Lower leg skin (tissue), 4 donors: ENCODE data around the gene NEDD4L. TPM values are rescaled to one million over a fixed set of nuclear protein-coding genes. Genes with fewer than 3 reads are reported as not detected.

ENCODE experiments used
- DNase-seq, 2 donors: peaks; one replicate each; pipeline ENCODE4 v3.0.0-alpha.2; 2019; ENCODE audit warnings: low spot score in 2 of 2
- H3K4me3 ChIP-seq: fragments of 200-600 bp; sonication (generic); 2 replicates; pipeline ENCODE4 v1.5.1; 2017; ENCODE audit warnings: mild to moderate bottlenecking, low read depth; ENCODE audit not compliant: poor library complexity, severe bottlenecking
- POLR2A ChIP-seq, 2 donors: fragments of 450-650 bp; IDR thresholded peaks; one replicate each; pipeline ENCODE4 v1.6.1; 2016 to 2017; ENCODE audit warnings: antibody characterized with exemption in 2 of 2, mild to moderate bottlenecking in 1 of 2, moderate library complexity in 1 of 2
- WGBS, 2 donors: methylation state at CpG; one replicate each; pipeline ENCODE4 v1.1.5; 2018; 5-methylcytosine and 5-hydroxymethylcytosine counted together
- intact Hi-C: fragments of 100-400 bp; cut with DNase I; formaldehyde crosslinking; loops from one replicate; pipeline ENCODE4 v1.15.0; 2023; ENCODE audit warnings: low total_unique reads
- total RNA-seq, 4 donors: library from RNA; depleted of rRNA; stranded (reverse); fragments of >200 nt; gene quantifications; one replicate each; pipeline ENCODE4 v1.1.0, GENCODE V29; 2016
- TF ChIP-seq, protein P1 (sequence below), 3 donors: fragments of 450-650 bp; IDR thresholded peaks; one replicate each; pipeline ENCODE4 v1.5.1; 2016; ENCODE audit warnings: antibody characterized with exemption in 3 of 3, mild to moderate bottlenecking in 3 of 3, moderate library complexity in 2 of 3

The NEDD4L gene
- total RNA-seq, 4 donors from 2014 or later, result 22.9 to 127 (median 35.0) TPM

DNA sequence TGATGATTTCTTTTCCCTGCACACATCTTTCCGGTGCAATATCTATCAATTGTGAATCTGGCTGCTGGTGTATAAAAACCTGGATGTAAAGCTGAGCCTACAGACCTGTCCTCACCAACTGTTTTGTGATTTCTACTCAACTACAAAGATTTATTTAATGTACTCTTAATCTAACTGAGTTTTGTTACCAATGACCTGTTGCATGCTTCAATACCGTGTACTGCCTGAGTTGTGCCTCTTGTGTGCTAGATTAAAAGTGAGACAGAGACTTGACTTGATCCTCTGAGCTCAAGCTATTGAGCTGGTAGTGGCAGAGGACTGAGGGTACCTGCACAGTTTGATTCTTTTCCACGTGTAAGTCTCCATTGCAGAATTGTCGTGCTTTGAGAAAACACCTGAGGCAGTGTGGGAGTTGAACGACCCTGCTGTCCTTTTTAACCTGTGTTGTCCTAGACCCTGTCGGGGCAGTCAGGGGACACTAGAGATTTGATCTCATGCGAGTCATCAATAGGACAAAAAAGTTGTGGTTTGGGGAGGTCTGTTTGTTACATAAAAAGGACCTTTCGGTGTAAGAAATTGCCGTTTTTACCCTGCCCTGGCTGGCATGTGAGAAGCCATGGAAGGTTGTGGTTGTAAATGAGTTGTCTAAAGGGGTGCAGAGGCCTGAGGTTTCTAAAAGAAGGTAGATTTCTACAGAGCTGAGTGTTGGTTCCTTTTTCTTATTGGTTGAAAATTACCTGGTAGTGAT, 353.5 kb downstream of the NEDD4L start:
- WGBS, 2 donors, result 94% methylated on average over 9 of the region's 9 CpGs
- TF ChIP-seq, protein P1, sequence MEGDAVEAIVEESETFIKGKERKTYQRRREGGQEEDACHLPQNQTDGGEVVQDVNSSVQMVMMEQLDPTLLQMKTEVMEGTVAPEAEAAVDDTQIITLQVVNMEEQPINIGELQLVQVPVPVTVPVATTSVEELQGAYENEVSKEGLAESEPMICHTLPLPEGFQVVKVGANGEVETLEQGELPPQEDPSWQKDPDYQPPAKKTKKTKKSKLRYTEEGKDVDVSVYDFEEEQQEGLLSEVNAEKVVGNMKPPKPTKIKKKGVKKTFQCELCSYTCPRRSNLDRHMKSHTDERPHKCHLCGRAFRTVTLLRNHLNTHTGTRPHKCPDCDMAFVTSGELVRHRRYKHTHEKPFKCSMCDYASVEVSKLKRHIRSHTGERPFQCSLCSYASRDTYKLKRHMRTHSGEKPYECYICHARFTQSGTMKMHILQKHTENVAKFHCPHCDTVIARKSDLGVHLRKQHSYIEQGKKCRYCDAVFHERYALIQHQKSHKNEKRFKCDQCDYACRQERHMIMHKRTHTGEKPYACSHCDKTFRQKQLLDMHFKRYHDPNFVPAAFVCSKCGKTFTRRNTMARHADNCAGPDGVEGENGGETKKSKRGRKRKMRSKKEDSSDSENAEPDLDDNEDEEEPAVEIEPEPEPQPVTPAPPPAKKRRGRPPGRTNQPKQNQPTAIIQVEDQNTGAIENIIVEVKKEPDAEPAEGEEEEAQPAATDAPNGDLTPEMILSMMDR (IDR thresholded peaks at IDR 0.05), result no peak
- no peak for TF ChIP-seq POLR2A (IDR thresholded peaks at IDR 0.05)
- intact Hi-C loops, result no loop called here
- no peak overlapping the region for H3K4me3 ChIP-seq
- peak in 1 of 2 donors; percentile 17 for DNase-seq

DNA sequence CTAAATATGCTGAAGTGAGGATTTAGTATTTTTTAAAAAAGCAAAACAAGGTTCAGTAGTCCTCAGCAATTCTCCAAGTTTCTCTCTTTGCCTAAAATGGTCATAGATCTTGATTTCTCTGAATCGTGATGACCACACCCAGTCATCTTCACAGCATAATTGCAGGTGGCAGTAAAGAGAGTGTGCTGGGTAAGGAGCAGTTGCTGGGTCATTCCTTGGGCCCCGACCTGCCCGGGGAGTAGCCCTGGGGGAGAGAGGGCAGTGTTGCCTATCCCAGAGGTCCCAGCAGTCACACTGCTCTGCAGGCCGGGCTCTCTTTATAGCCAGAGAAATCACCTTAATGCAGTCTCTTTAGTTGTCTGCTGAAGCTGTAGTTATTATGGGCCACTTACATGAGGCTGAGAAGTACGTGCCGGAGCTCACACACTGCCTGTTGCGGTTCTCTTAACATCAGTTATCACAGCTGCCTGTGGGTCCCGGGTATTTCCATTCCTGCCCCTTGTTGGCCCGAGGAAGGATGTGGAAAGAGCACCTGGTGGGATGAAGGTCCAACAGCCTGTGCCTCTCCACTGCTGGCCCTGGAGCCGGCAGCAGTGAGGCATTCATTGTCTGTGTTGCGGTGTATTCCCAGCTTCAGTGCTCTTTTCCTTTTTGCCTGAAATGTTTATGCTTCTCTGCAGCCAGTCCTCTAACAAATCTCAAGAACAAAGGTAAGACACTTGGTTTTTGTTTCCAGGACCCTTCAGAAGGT, 354.8 kb downstream of the NEDD4L start:
- intact Hi-C loops, result no loop called here
- WGBS, 2 donors, result 90 to 92% methylated on average over 11 of the region's 11 CpGs
- no peak overlapping the region for H3K4me3 ChIP-seq
- DNase-seq, result peak in 1 of 2 donors; percentile 43
- TF ChIP-seq, protein P1 (IDR thresholded peaks at IDR 0.05), result no peak
- no peak for TF ChIP-seq POLR2A (IDR thresholded peaks at IDR 0.05)

DNA sequence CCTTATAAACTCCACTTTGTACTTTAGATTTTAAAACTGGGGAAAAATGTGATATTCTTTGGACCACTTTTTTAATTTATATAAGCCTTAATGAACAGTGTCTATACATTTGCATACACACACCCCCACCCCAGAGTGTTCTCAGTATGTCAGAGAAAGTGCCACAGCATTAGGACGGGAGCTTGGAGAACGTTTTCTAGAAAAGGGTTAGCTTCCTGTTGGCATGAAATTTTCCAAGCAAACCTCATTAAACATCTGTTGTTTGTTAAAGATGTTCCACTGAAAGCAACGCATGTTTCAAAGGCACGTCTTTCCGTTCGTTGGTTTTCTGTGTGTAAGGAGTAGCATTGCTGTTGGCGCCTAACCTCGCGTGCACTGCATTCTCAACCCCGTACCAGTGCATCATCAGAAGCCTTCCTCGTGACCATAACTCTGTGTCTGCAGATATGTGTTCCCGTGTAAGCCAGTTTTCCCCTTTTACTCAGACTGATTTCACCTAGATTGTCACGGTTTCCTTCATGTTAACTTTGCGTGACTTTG, 356.4 kb downstream of the NEDD4L start:
- TF ChIP-seq POLR2A (IDR thresholded peaks at IDR 0.05), result no peak
- TF ChIP-seq, protein P1 (IDR thresholded peaks at IDR 0.05), result no peak
- intact Hi-C loops, result no loop called here
- DNase-seq, result no peak
- no peak overlapping the region for H3K4me3 ChIP-seq
- WGBS, 2 donors, result 63 to 65% methylated on average over 14 of the region's 14 CpGs

DNA sequence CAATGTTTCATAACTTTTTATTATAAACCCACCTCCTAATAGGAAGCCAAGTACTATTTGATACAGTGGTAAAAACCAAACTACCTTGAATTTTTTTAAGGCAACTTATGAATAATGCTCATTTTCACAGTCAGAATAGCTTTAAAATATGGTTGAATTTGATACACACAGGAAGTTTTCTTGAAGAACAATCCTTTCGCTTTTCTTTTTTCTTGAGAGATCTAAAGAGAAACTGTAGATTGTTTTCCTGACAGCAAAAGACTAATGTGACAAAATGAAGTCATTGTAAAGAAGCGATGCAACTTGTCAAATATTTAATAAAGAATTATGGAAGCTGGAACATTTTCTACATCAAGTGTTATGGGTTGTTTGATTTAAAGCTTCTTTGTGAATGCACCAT, 357.2 kb downstream of the NEDD4L start:
- WGBS, 2 donors, result 78 to 82% methylated on average over 2 of the region's 2 CpGs
- TF ChIP-seq POLR2A (IDR thresholded peaks at IDR 0.05), result no peak
- TF ChIP-seq, protein P1 (IDR thresholded peaks at IDR 0.05), result no peak
- no peak for DNase-seq
- intact Hi-C loops, result no loop called here
- no peak overlapping the region for H3K4me3 ChIP-seq

DNA sequence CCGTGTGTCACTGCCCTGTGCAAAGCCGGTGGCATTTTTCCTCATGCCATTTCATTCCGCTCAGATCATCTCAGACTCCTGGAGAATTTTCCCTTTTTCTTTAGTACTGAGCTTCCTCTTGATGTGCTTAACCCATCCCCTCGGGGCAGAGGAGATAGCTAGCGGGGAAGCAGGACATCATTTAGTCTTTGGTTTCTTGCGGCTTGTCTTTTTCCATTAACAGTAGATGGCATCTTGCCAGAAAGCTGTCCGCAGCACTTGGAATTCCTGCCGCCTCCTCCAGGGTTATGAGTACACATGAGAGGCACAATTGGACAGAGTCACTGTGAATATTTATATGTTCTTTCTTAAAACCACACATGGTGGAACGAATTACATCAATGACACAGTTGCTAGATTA, 358.2 kb downstream of the NEDD4L start:
- intact Hi-C loops, result no loop called here
- TF ChIP-seq, protein P1 (IDR thresholded peaks at IDR 0.05), result no peak
- TF ChIP-seq POLR2A (IDR thresholded peaks at IDR 0.05), result no peak
- DNase-seq, result peak in 1 of 2 donors; percentile 24
- no peak overlapping the region for H3K4me3 ChIP-seq
- 39 to 49% methylated on average over 9 of the region's 9 CpGs for WGBS, 2 donors
